HuH-7 (cell line): Measurements from ENCODE around the gene KLF6.

ENCODE experiments used
- DNase-seq: peaks from one replicate; pipeline ENCODE4 v3.0.0; 2011; ENCODE audit warnings: low spot score

KLF6 gene

DNA sequence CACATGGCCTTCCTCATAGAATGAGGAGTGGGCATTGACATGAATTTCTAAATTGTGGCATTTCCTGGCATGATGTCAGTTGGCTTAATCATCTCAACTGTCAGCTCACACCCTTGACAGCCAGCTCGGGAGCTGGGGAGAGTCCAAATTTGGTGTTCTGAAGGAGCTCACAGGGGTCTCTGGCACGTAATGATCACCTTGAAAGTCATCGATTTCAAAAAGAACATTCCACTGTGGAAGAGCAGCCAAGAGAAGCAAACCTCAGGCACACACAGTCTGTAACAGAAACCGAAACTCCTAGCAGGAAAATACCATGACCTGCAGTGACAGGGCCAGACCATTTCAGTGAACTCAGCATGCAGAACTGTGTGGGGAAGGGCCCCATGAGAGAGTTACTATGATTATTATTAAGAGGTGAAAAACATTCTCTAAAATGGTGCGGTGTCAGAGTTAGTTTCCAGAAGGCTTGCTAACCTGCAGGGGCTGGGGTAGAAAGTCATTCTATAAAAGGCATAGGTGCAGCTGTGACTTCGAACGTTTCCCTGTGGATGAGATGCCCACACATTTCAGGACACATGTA, 26.4 kb upstream of the KLF6 start:
- DNase-seq, result no peak

DNA sequence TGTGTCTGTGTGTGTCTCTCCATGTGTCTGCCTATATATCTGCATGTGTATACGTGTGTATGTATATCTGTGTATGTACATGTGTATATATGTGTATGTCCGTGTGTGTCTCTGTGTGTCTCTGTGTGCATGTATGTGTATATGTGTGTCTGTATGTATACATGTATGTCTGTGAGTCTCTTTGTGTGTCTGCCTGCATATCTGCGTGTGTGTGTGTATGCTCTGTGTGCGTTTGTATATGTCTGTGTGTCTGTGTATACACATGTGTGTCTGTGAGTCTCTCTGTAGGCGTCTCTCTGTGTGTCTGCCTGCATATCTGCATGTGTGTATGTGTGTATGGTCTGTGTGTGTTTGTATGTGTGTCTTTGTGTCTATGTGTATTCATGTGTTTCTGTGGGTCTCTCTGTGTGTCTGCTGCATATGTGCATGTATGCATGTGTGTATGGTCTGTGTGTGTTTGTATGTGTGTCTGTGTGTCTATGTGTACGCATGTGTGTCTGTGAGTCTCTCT, 23.7 kb upstream of the KLF6 start:
- DNase-seq, result no peak

DNA sequence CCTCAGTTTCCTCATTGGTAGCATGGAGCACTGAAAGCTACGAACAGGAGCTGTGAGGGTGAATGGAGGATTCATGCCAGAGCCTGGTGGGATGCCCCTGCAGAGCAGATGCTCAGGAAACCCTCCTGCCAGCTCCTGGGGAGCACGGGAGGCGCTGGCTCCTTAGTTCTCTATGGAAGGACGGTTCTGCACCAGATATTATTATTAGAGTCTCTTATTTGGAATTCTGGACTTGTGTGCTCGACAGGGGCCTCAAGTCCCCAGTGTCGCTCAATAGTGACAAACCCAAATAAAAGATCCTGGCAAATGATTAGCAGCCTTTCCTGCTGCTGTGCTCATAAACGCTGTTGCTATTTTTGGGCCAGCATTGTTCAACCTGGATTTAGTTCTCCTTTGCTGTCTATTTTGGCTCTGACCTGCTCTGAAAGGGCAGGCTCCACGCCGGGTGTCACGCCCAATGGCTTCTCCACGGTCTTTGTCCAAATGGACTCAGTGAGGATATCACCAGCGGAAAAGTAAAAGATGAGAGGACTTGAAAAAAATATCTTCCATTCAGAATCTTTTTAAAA, 23.0 kb upstream of the KLF6 start:
- DNase-seq, result no peak

DNA sequence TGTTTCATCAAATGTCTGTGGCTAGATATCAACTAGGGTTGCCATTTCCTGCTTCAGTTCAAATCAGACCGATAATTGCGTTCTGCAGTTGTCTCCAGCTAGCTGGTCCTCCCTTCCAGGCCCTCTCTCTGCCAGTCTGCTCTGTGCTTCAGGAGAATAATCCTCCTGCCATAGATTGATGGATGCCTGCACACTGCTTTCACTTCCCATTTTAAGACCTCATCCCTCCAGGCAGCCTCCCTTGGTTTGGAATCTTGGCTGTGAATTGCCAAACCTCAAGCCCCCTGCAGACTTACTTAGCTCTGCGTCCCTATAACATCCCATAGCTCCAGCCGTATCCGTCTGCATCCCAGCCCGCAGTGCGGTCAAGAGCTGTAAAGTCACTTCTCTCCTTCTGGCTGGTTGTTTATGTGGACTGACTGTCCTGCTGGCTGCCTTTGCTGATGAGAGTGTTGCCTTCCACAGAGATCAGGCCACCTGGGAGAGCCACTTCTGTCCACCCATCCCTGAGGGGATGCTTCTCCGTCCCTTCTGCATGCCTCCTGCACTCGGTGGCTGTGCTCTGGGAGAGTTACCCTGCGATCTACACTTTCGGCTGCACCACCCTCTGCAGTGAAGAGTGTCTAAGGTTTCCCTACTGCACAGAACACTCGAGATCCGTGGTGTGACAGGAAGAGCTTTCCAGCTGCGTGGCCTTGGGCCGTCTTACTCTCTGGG, 22.4 kb upstream of the KLF6 start:
- DNase-seq, result no peak

DNA sequence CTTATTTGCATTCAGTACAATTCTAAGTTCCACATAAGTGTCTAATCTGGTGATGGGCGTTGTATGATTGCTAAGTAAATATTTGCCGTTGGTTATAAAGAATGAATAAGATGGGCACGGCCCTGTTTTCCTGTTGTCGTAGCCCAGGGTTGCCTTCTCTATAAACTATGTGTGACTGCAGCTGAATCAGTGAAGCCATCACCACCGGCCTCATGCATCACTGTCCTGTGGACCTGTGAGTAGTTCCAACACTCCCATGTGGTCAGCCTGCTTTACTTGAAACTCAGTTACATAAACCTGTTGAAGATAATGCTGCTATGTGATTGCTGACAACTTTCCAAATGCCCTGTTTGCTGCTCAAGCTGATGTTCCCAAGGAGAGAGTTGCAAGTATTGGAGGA, 21.6 kb upstream of the KLF6 start:
- DNase-seq, result no peak

DNA sequence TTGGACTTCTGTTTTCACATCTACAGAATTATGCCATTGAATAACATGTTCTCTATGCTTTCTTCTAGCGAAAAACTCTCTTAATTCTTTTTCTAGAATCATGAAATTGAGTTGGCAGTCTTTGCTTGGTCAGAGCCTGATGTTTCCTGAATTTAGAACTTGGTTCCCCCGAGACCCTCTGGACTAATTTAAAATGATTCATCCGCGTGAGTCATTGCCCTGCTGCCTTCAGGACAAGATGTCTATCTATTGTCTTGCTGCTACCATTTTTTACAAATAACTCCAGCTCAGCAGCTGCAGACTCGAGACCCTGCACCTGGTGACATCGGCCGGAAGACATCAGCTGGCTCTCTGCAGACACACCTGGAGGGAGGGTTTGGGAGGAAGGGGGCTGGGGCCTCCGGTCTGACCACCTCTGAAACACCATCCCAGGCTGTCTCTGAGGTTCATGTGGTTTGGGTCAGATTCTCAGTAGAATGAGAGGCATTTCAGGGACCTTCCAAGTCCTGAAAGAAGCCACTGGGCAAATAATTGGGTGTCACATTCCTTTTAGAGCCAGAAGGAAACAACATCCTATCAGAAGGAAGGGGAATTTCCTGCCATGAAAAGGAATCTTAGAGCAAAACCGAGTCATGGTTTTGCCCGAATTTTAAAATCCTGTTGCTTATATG, 20.9 kb upstream of the KLF6 start:
- no peak for DNase-seq

DNA sequence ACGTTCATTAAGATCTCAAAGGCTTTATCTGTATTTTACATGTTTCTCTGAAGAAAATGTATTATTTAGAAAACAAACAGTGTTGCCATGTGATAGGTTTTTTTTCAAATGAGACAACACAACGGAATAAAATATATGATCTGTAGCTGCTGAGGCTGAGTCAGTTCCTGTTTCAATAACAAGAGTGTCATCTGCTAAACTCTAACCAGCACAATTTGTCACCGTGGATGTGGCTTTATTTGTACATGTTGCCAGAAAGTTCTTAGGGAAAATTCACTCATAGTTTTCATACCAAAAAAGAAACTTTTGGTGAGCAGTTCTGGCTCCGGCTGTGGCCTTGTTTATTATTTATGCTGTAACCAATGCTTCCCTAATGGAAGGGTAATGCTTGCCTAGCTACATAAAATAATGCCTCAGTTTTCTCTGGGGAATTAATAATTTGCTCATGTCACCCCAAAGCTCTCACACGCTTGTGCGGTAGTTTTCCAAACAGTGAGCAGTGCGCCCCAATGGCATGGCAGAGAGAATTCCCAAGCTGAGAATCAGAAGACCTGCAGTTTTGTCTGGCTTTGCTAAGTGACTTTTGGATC, 20.3 kb upstream of the KLF6 start:
- DNase-seq, result no peak

DNA sequence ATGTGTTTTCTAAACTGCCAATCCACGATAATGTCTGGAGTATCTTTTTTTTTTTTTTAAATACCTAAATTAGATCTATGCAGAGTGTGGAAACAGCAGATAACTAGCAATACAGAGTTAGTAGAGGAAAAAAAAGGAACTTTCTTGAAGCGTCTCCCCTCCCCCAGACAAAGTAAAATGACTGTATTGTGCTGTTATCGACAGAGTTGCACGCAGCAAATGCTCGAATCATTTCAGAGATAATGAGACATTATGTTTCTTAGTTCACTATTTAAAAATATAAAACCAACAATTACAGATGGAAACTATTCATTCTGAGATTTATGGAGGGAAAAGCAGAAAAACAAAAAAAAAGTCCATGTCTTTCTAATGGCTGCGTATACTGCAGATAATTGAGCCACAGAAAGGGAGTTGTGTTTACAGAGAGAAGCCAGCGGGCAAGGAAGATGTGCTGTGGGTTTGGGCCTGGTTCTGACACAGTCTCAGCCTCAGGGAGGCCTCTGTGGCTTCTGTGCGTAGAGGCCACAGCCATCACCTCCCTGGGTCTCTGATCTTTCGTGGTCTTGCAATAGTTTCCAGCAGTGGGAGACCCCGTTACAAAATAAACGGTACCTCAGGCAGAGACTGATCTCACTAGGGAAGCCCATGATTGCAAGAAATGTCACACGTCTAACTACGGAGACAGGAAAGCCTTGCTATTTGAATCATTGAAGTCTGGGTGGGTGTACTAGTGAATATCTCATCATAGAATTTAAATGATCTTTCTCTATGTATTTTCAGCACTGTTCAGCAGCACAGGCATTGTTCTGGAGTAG, 19.1 kb upstream of the KLF6 start:
- no peak for DNase-seq

DNA sequence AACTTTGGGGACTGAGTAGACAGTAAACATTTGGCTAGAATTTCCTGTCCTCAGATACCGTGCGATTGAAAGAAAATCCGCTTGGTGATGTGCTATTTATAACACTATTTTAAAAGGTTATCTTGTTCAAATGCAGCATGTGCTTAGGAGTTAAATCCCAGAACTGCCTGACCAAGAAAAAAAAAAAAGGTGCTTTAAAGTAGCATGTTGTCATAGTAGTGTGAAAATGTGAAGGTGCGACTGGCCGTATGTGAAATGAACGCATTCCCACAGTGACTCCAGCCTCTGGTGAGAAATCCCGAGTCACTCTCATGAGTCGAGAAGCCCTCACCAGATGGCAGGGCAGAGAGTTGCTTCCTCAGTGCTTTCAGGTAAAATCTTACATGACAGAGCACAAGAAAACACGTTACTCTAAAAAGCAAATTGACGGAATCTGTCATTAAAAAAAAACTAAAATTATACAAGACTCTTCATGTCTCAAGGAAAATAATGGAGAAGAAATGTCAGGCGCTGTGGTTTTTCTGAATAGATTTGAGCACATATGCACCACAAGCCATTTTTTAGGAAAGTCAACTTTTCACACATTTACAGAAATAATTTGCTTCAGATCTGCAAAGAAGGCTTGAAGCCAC, 18.4 kb upstream of the KLF6 start:
- no peak for DNase-seq

DNA sequence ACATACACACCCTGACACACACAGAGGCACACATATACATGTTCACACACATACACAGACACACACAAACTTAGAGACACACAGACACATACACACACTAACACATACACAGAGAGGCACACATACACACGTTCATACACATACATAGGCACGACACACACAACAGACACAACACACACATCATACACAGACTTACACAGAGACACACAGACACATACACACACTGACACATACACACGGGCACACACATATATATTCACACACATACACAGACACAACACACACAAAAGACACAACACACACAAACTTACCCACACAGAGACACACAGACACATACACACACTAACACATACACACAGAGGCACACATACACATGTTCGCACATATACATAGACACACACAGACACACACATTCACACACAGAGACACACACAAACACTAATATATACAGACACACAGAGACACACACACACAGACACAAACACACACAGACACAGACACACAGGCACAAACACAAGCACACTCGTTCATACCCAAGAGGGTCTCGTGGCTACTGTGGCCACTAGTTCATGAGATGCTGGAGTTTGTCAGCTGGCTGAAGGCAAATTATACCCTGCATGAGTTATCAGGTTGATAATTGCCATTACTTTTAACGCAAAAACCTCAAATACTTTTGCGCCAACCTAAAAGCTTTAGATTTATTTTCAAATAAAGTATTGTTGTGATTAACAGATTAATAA, 17.7 kb upstream of the KLF6 start:
- DNase-seq, result no peak

DNA sequence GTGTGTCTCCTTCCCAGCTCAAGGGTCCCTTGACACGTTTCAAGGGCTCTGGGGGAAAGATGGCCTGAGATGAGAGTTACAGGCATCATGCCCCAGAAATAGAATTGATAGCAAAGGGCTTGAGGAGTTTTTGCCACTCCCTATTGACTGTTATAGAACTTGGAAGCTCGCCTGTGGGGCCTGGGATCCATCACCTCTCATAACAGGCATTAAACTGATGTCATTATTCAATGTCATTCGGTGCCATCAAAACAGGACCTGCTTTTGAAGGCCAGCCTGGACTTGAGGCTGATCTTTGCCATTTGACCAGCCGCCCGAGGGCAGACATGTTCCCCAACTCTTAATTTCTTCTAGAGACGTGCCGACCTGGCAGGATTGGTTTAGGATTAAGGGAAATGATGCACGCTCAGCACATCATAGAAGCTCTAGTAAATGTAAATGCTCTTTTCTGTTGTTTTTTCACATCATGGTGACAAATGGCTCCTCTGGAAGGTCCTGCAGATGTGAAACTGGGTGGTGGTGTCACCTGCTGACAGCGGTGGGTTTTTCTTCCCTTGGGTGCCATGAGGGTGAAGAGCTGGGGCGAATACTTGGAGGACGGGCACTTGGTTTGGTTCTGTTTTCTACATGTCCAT, 16.7 kb upstream of the KLF6 start:
- DNase-seq, result no peak

DNA sequence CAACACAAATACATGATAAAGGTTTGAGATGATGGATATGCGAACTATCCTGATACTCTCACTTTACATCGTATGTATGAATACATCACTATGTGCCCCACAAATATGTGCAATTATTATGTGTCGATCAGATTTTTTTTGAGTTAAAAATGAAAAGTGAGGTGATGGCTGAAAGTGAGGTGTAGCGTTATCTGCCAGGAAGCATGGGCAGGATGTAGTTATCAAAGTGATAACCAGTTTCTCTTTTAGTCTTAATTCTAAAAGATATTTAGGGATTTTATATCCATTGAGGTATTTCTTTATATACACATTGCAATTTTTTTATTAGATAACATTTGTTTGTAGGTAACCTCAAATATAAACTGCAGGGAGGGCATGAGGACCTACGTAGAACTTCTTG, 15.6 kb upstream of the KLF6 start:
- DNase-seq, result no peak

DNA sequence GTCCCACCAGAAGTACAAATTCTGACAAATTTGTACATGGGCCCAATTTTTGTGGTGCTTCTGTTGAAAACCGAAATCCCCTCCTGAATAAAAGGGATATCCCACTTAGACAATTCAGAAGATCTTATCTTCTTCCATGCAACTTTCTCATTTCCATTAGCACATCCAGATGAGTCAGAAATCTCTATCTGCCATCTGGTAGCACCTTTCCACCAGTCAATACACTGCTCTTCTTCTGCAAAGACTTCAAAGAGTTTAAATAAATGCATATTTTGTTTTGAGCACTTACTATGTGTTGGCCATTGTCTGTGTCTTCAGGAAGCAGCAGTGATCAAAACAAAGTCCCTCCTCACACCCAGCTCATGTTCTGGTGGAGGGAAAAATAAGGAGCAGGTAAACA, 12.7 kb upstream of the KLF6 start:
- no peak for DNase-seq

DNA sequence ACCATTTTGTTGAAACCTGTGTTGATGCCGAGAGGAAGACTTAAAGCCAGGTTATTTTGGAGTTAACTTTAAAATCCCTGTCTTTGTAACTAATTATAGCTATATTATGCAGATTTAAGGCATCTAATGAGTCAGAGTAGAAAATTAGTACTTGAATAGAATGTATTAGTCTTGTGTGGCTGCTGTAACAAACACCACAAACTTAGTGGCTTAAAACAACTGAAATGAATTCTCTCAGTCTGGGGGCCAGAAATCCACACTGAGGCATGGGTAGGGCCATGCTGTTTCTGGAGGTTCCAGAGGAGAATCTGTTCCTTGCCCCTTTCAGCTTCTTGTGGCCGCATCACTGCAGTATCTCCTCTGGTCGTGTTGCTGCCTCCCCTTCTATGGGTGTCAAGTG, 8.5 kb upstream of the KLF6 start:
- no peak for DNase-seq

DNA sequence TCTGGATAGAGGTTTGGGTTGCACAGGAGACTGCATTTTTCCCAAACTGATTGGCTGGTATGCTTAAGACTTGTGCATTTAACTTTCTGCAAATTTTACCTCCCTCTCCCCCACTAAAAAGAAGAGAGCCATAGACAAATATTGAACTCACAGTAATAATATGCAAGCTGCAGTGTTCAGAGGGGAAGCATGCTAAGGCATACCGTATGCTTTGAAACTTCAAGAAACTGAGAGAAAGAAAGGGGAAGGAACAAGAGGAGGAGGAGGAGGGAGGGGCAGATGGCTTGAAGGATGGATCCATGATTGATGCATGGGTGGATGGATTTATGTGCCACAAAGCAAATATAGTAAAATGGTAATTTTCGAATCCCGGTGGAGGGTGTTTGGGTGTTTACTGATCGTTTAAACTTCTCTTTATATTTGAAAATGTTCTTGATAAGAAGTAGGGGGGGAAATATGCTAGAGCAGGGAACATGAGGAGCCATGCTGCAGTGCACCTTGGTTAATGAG, 7.8 kb upstream of the KLF6 start:
- DNase-seq, result no peak

DNA sequence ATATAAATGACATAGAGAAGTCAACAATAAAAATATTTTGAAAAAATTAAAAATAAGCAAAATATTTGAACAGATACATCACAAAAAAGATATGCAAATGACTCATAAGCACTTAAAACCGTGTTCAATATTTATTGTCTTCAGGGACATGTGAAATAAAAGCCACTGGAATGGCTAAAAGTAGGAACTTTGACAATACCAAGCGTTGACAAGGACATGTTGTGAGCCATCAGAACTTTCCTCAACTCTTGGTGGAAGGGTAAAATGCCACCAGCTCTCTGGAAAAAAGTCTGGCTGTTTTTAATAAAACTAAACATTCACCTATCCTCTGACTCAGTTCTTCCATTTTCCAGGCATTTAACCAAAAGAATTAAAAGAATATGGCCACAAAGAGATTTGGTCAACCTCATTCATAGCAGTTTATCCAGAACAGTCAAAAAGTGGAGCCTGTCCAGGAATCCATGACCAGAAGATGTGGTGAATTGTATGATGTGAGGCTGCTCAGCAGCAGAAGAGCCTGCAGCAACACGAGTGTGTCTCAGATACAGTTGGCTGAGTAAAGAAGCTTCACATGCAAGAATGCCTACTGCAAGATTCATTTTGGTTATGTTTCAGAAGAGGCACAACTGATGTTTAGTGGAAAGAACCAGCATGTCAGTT, 7.1 kb upstream of the KLF6 start:
- no peak for DNase-seq

DNA sequence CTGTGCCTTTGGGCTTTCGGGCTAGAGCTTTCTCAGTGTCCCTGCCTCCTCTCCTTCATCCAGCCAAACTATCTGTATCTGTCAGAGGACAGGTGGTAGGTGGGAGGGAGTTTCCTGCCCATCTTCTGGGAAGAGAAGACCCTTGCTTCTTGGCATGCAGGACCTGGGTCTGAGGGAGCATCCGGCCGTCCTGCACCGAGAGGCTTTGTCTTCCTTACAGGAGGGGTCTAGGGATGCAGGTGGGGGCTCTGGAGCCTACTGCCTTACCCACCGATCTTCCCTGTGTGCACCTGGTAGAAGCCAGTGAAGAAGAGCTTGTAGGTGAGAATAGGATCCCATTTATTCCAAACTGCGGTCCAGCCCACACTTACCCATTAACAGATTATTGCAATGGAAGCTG, 5.8 kb upstream of the KLF6 start:
- DNase-seq, result no peak

DNA sequence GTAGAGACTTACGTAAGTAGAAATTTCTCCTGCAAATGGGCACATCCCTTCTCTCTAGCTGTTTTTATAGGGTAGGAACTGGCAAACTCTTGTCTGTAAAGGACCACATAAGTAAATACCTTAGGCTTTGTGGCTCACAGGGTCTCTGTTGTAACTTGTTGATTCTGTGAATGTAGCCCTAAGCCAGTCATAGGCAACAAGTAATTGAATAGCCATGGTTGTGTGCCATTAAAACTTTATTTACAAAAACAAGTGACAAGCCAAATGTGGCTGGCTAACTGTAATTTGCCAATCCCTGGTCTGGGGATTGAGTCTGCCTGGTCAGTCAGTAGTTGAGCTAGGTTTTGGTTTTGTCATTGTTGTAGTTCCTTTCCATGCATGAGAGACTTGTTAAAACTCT, 5.3 kb upstream of the KLF6 start:
- no peak for DNase-seq

DNA sequence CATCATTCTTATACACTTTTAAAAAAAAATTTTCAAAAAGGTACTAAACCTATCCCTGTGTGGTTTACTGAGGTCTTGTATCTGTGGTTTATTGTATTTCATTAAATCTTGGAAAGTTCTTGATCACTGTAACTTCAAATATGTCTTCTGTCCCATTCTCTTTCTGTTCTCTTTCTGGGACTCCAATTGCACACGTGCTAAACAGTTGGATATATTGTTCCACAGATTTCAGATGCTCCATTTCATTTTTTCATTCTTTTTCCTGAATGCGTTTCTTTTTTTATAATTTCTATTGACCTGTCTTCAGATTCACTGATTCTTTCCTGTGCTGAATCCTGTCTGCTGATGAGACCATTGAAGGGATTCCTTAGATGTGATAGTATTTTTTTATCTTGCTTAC, 4.6 kb upstream of the KLF6 start:
- no peak for DNase-seq
